MG63 (cell line): Measurements from ENCODE around the gene CRYBA1. TPM values are rescaled to one million over a fixed set of nuclear protein-coding genes. Genes with fewer than 3 reads are reported as not detected.
"Not testable (repeated sequence)": the region's sequence is repeated elsewhere in the genome, so short reads cannot be mapped to it uniquely, and the experiment has no call there.

ENCODE experiments used
- DNase-seq: peaks from one replicate; pipeline ENCODE4 v3.0.0-alpha.2; 2020
- H3K27me3 ChIP-seq: fragments of 250-450 bp; sonication (Bioruptor Pico); 2 replicates; pipeline ENCODE4 v1.5.1; 2020; ENCODE audit warnings: mild to moderate bottlenecking, moderate library complexity
- H3K36me3 ChIP-seq: fragments of 250-450 bp; sonication (Bioruptor Pico); 2 replicates; pipeline ENCODE4 v1.5.1; 2020; ENCODE audit warnings: mild to moderate bottlenecking, moderate library complexity
- H3K4me3 ChIP-seq: fragments of 250-450 bp; sonication (Bioruptor Pico); 2 replicates; pipeline ENCODE4 v1.5.1; 2020; ENCODE audit warnings: mild to moderate bottlenecking, moderate library complexity
- H3K9me3 ChIP-seq: fragments of 250-450 bp; sonication (Bioruptor Pico); 2 replicates; pipeline ENCODE4 v1.5.1; 2020; ENCODE audit warnings: mild to moderate bottlenecking, moderate library complexity
- total RNA-seq: library from RNA; depleted of rRNA; stranded (reverse); fragments of >200 nt; shearing (Covaris generic); gene quantifications from 2 replicates; pipeline ENCODE4 v1.2.3, GENCODE V29; 2014; ENCODE audit warnings: low replicate concordance

CRYBA1 gene
- total RNA-seq, 1 experiment from 2014 or later = 0.69 TPM

- H3K4me3 ChIP-seq = no peak overlapping the region
- no peaks in the 10 kb centered on the region for H3K9me3 ChIP-seq
- DNase-seq = no peak
- H3K27me3 ChIP-seq = no peaks in the 10 kb centered on the region
- no peaks in the 10 kb centered on the region for H3K36me3 ChIP-seq
These were observed 21.3 kb upstream of the CRYBA1 start for GRCh38 chr17:29225396-29225795.

DNA sequence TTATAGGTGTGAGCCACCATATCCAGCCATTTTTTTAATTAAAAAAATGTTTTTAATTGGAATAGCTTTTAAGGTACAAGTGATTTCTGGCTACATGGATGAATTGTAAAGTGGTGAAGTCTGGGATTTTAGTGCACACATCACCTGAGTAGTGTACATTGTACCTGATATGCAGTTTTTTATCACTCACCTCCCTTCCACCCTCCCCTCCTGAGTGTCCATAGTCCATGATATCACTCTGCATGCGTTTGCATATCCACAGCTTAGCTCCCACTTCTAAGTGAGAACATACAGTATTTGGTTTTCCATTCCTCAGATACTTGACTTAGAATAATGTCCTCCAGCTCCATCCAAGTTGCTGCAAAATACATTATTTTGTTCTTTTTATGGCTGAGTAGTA is 13.4 kb upstream of the CRYBA1 start:
- Histone ChIP-seq H3K9me3 (no peaks in the 10 kb centered on the region), H3K36me3 (no peaks in the 10 kb centered on the region; the same call in 1 of the 2 replicates), H3K27me3 (no peaks in the 10 kb centered on the region), H3K4me3 (no peak overlapping the region)
- DNase-seq = no peak

DNA sequence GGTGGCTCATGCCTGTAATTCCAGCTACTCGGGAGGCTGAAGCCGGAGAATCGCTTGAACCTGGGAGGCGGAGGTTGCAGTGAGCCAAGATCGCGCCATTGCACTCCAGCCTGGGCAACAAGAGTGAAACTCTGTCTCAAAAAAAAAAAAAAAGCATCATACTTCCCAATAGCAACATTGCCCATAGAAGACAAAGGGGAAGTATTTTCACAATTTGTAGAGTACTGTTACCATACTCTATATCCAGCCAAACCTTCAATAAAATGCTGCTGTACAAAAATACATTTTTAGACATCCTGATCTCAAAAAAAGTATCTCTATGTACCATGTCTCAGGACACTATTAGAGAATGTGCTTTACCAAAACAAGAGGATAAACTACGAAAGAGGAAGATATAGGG is 11.7 kb upstream of the CRYBA1 start:
- DNase-seq, H3K27me3 ChIP-seq, H3K4me3 ChIP-seq, H3K36me3 ChIP-seq, H3K9me3 ChIP-seq: not testable (repeated sequence)

DNA sequence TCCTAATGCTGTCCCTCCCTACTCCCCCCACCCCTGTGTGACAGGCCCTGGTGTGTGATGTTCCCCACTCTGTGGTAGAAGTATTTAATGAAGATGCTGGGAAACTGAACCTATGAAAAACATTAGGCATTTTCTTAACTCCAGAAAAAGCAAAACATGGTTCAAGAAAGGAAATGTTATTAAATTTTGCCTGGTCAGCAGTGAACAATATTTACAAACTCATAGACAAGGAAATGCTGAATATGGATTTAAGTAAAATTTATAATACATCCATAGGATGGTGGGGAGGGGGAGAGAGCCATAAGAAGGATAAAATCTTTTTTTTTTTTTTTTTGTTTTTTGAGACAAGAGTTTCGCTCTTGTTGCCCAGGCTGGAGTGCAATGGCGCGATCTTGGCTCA is 10.8 kb upstream of the CRYBA1 start:
- DNase-seq = no peak
- Histone ChIP-seq H3K9me3 (no peaks in the 10 kb centered on the region), H3K27me3 (no peaks in the 10 kb centered on the region), H3K36me3 (no peaks in the 10 kb centered on the region; the same call in 1 of the 2 replicates), H3K4me3 (no peak overlapping the region)

GRCh38 chr17:29237476-29238132 is 9.1 kb upstream of the CRYBA1 start:
- no peaks in the 10 kb centered on the region for H3K27me3 ChIP-seq
- no peaks in the 10 kb centered on the region; the same call in 1 of the 2 replicates for H3K36me3 ChIP-seq
- no peaks in the 10 kb centered on the region for H3K9me3 ChIP-seq
- H3K4me3 ChIP-seq = no peak overlapping the region
- DNase-seq = no peak

DNA sequence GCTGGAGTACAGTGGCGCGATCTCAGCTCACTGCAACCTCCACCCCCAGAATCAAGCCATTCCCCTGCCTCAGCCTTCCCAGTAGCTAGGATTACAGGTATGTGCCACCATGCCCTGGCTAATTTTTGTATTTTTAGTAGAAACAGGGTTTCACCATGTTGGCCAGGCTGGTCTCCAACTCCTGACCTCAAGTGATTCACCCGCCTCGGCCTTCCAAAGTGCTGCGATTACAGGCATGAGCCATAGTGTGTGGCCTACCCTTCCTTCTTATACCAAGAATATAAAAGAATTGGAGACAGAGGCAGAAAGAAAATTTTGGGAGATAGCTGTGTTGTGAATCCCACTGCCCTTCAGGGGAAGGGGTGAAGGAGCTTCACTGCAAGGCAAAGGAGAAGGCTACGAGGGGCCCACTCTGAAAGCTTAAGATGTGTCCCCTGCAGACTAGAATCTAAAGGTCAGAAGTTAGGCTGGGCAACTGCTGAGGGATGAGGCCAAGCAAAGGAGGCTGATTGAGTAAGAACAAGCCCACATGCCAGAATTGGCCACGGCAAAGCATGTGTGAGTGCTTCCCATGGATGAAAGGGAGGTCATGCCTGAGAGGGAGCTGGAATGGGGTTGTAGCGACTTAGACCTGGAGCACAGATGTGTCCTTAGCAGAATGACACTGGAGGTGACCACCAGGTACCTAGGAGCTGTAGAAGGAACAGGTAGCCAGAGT is 8.4 kb upstream of the CRYBA1 start:
- peak; percentile 77 for DNase-seq
- Histone ChIP-seq H3K36me3 (no peaks in the 10 kb centered on the region; the same call in 1 of the 2 replicates), H3K9me3 (no peaks in the 10 kb centered on the region), H3K27me3 (no peaks in the 10 kb centered on the region), H3K4me3 (no peak overlapping the region)

DNA sequence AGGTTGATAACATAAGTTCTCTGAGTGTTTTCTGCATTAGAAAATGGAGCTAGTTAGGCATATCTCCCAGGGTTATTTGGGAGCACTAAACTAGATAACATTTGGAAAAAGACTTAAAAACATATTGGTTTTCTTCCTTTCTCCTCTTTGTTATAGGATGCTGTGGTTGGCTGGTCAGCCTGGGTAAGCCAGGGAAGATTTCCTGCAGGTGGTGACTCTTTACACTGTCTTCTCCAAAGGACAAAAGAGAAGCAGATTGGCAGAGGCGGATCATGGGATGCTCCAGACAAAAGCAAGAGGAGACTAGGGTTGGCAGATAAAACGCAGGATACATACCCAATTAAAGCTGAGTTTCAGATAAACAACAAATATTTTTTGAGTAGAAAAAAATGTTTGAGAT is 6.2 kb upstream of the CRYBA1 start:
- no peak overlapping the region for H3K4me3 ChIP-seq
- DNase-seq = peak; percentile 19

GRCh38 chr17:29240968-29241963 is 5.4 kb upstream of the CRYBA1 start:
- peak; percentile 96 for DNase-seq
- no peaks in the 10 kb centered on the region for H3K9me3 ChIP-seq
- no peak overlapping the region for H3K4me3 ChIP-seq
- H3K27me3 ChIP-seq = no peaks in the 10 kb centered on the region
- no peaks in the 10 kb centered on the region; the same call in 1 of the 2 replicates for H3K36me3 ChIP-seq

More for the DNA sequence above, 6.2 kb upstream of the CRYBA1 start:
- no peaks in the 10 kb centered on the region; the same call in 1 of the 2 replicates for H3K36me3 ChIP-seq
- H3K27me3 ChIP-seq = no peaks in the 10 kb centered on the region
- no peaks in the 10 kb centered on the region for H3K9me3 ChIP-seq

DNA sequence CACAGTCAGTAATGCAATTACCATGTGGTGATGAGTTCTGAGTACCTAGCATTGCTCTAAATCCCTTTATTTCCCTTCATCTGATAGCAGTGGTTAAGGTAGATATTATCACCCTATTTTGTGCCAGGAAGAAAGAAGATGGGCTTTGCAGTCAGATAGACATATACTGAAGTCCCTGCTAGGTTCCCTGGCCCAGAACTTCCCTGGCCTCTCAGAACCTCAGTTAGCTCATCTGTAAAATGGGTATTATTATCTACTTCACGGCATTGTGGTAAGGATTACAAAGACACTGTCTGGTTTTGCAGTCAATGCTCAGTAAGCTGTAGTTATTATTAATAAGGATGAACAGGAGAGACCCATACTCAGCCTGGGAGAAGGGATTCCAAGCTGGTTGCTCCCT is 4.6 kb upstream of the CRYBA1 start:
- no peaks in the 10 kb centered on the region; the same call in 1 of the 2 replicates for H3K36me3 ChIP-seq
- no peak overlapping the region for H3K4me3 ChIP-seq
- no peaks in the 10 kb centered on the region for H3K9me3 ChIP-seq
- no peak for DNase-seq
- H3K27me3 ChIP-seq = no peaks in the 10 kb centered on the region

DNA sequence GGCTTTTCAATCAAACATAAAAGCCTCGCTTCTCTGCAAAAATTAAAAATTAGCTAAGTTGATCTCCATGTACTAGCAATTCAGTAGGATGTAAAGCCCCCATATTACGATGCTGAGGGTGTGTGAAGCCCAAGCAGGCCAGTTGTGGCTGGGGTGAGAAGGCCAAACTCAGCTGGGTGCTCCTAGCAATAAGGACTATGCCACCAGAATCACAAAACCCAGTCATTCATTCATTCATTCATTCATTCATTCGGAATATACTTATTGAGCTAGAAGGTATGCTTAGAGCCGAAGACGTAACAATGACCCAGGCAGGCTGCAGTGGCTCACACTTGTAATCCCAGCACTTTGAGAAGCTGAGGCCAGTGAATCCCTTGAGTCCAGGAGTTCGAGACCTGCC is 3.9 kb upstream of the CRYBA1 start:
- no peaks in the 10 kb centered on the region for H3K27me3 ChIP-seq
- no peak for DNase-seq
- H3K36me3 ChIP-seq = no peaks in the 10 kb centered on the region; the same call in 1 of the 2 replicates
- no peak overlapping the region for H3K4me3 ChIP-seq
- H3K9me3 ChIP-seq = no peaks in the 10 kb centered on the region

GRCh38 chr17:29243792-29244191 is 2.9 kb upstream of the CRYBA1 start:
- no peaks in the 10 kb centered on the region for H3K36me3 ChIP-seq
- no peaks in the 10 kb centered on the region for H3K27me3 ChIP-seq
- DNase-seq = peak; percentile 17
- no peaks in the 10 kb centered on the region for H3K9me3 ChIP-seq
- no peak overlapping the region for H3K4me3 ChIP-seq

GRCh38 chr17:29245401-29245800 is 1.3 kb upstream of the CRYBA1 start:
- H3K27me3 ChIP-seq = no peaks in the 10 kb centered on the region
- no peak overlapping the region for H3K4me3 ChIP-seq
- no peak for DNase-seq
- H3K9me3 ChIP-seq = no peaks in the 10 kb centered on the region
- no peaks in the 10 kb centered on the region for H3K36me3 ChIP-seq

DNA sequence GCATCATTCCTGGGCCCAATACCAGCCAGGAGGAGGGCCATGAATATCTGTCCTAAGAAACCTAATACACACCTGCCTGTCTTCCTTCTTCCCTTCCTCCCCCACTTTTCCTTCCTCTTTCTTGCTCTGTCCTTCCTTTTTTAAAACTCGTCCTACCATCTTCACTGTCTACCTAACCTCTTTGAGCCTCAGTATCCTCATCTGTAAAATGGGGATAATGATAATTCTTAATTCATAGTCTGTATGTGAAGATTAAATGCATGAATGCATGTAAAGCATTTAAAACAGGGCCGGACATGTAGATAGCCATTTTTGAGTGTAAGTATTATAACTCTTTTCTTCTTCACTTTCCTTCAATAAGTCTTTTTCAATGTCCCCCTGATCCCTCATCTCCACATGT is 560 bp downstream of the CRYBA1 start:
- H3K36me3 ChIP-seq = no peaks in the 10 kb centered on the region; the same call in 1 of the 2 replicates
- no peaks in the 10 kb centered on the region for H3K9me3 ChIP-seq
- H3K27me3 ChIP-seq = no peaks in the 10 kb centered on the region
- H3K4me3 ChIP-seq = no peak overlapping the region
- no peak for DNase-seq

GRCh38 chr17:29248845-29249244 is 2.2 kb downstream of the CRYBA1 start:
- no peak for DNase-seq
- Histone ChIP-seq H3K27me3 (no peaks in the 10 kb centered on the region), H3K36me3 (peaks cover under 1% of the 10 kb centered on the region; the same call in 1 of the 2 replicates), H3K4me3 (no peak overlapping the region), H3K9me3 (no peaks in the 10 kb centered on the region; the same call in 1 of the 2 replicates)

DNA sequence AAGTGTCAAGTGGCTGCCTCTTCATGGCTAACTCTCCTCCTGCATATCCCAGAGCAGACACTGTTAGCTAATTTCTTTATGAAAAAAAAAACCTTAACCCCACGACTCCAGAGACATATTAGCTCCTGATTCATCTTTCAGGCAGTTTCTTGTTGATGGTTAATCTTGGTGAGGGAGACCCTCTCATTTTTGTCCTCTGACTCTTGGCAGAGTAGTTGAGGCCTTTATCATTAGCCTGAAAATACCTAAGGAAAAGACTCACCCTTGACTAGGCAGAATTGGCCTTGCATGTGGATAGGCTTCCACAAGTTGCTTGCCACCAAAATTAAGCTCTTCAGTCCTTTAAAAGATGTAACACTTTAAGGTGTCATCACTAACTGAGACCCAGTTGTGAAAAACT is 4.0 kb downstream of the CRYBA1 start:
- DNase-seq = no peak

DNA sequence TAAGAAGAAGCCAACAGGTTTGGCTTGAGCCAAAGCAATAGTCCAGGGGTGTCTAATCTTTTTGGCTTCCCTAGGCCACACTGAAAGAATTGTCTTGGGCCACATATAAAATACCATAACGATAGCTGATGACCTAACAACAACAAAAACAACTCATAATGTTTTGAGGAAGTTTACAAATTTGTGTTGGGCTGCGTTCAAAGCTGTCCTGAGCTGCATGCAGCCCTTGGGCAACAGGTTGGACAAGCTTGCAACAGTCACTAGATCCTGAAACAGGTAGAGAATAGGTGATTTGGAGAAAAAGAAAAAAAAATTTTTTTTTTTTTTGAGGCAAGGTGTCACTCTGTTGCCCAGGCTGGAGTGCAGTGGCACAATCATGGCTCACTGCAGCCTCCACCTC is 4.5 kb downstream of the CRYBA1 start:
- Histone ChIP-seq H3K27me3 (no peaks in the 10 kb centered on the region), H3K36me3 (peaks cover 16% of the 10 kb centered on the region), H3K4me3 (no peak overlapping the region), H3K9me3 (no peaks in the 10 kb centered on the region; the same call in 1 of the 2 replicates)
- DNase-seq = no peak

More for the DNA sequence above, 4.0 kb downstream of the CRYBA1 start:
- peaks cover 11% of the 10 kb centered on the region for H3K36me3 ChIP-seq
- no peak overlapping the region for H3K4me3 ChIP-seq
- no peaks in the 10 kb centered on the region for H3K27me3 ChIP-seq
- H3K9me3 ChIP-seq = no peaks in the 10 kb centered on the region; the same call in 1 of the 2 replicates
